Immature natural killer cell (primary cell): Measurements from ENCODE around the gene PLRG1. TPM values are rescaled to one million over a fixed set of nuclear protein-coding genes. Genes with fewer than 3 reads are reported as not detected.

Experiments used
- DNase-seq, 3 donors: peaks; one replicate each; pipeline ENCODE4 v3.0.0; 2022; ENCODE audit warnings: mixed read lengths in 1 of 3
- H3K27ac Mint-ChIP-seq, 6 donors: one replicate each; pipeline ENCODE4 v1.8.0; 2020; ENCODE audit warnings: mixed read lengths in 6 of 6, mild to moderate bottlenecking in 5 of 6, inconsistent platforms in 4 of 6, moderate library complexity in 3 of 6
- H3K27me3 Mint-ChIP-seq, 3 donors: one replicate each; pipeline ENCODE4 v1.8.0; 2020 to 2021; ENCODE audit warnings: low read depth in 3 of 3, mild to moderate bottlenecking in 3 of 3, mixed read lengths in 3 of 3, moderate library complexity in 3 of 3, inconsistent platforms in 1 of 3
- H3K36me3 Mint-ChIP-seq, 3 donors: one replicate each; pipeline ENCODE4 v1.8.0; 2020; ENCODE audit warnings: mixed read lengths in 3 of 3, inconsistent platforms in 2 of 3, mild to moderate bottlenecking in 2 of 3
- H3K4me1 Mint-ChIP-seq, 2 donors: one replicate each; pipeline ENCODE4 v1.8.0; 2020; ENCODE audit warnings: inconsistent platforms in 2 of 2, mild to moderate bottlenecking in 2 of 2, mixed read lengths in 2 of 2, moderate library complexity in 1 of 2
- H3K4me3 Mint-ChIP-seq, 5 donors: one replicate each; pipeline ENCODE4 v1.8.0; 2020; ENCODE audit warnings: mild to moderate bottlenecking in 5 of 5, mixed read lengths in 5 of 5, inconsistent platforms in 3 of 5, moderate library complexity in 3 of 5
- H3K9me3 Mint-ChIP-seq, 6 donors: one replicate each; pipeline ENCODE4 v1.8.0; 2020; ENCODE audit warnings: mild to moderate bottlenecking in 6 of 6, mixed read lengths in 6 of 6, inconsistent platforms in 4 of 6, moderate library complexity in 3 of 6
- polyA plus RNA-seq, 3 donors: library from polyadenylated mRNA; unstranded; fragments of 300-500 nt; fragmentation: Illumina TruSeq; gene quantifications; one replicate each; pipeline ENCODE4 v1.2.3, GENCODE V29; 2021

The PLRG1 gene
- polyA plus RNA-seq, 3 donors from 2014 or later = 54.4 to 71.2 (median 68.7) TPM

GRCh38 chr4:154585369-154586018, 35.3 kb upstream of the PLRG1 start:
- Mint-ChIP-seq H3K27ac (no peak overlapping the region), H3K4me3 (no peak overlapping the region), H3K9me3 (no peaks in the 10 kb centered on the region), H3K4me1 (no peaks in the 10 kb centered on the region), H3K27me3 (peaks cover 0 to 7% (median 6%) of the 10 kb centered on the region in 3 donors), H3K36me3 (no peaks in the 10 kb centered on the region)
- no peak for DNase-seq

DNA sequence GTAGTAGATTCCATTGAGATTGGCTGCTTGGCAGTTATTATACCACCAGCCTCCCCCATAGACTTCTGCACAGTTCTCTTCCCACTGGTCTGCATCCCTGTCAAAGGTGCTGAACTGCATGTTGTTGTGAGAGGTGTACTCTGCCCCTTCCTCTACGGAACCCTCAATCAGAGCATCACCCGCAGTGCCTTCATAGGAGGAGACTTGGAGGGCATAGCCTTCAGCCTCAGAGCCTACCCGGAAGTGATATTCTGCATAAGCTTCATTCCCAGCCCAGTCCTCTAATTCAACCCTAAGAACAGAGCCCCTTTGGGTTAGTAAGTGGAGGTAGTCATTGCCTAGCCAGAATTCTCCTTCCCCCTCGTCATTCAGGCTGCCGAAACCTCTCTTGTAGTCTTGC, 34.1 kb upstream of the PLRG1 start:
- no peak overlapping the region for H3K27ac Mint-ChIP-seq
- no peaks in the 10 kb centered on the region for H3K36me3 Mint-ChIP-seq
- DNase-seq = no peak
- H3K27me3 Mint-ChIP-seq = peaks cover 0 to 8% (median 5%) of the 10 kb centered on the region in 3 donors
- no peaks in the 10 kb centered on the region for H3K4me1 Mint-ChIP-seq
- H3K9me3 Mint-ChIP-seq = no peaks in the 10 kb centered on the region
- H3K4me3 Mint-ChIP-seq = no peak overlapping the region

DNA sequence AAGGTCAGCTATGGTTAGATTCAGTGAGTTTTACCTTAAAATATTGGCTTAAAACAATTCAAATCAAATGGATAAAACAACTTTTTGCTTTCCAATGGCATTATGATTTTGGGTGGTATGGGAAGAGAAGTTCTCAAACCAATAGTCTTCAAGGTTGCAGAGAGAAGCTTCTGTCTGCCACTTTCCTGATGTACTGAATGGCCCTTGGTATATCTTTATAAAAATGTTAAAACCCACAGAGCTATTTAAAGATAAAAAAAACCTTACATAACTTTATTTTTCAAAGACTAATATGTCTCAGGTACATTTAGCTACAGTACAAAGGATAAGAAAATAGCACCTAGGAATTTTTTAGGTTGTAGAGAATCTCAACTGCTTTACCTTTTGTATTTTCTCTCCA, 33.5 kb upstream of the PLRG1 start:
- H3K9me3 Mint-ChIP-seq = no peaks in the 10 kb centered on the region
- no peak overlapping the region for H3K27ac Mint-ChIP-seq
- H3K4me3 Mint-ChIP-seq = no peak overlapping the region
- no peak for DNase-seq
- no peaks in the 10 kb centered on the region for H3K4me1 Mint-ChIP-seq
- no peaks in the 10 kb centered on the region for H3K36me3 Mint-ChIP-seq
- H3K27me3 Mint-ChIP-seq = peaks cover 0 to 12% (median 5%) of the 10 kb centered on the region in 3 donors

DNA sequence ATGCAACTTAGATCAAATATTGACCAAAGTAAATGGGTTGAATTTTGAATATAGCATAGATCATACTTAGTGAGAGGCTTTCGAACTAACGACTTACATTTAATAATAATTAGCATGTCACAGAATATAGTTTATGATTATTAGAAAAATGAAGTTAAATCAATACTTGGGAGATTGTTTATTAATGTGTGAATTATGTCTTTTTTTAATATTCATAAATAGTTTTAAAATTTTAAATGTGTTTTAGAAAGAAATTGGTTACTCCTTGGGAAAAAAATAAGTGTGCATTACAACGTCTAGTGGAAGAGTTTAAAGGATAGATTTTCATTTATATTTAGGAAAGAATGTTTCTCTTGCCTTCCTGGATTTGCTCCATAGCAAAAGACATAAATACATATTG, 33.0 kb upstream of the PLRG1 start:
- H3K4me1 Mint-ChIP-seq = no peaks in the 10 kb centered on the region
- peaks cover 0 to 12% (median 5%) of the 10 kb centered on the region in 3 donors for H3K27me3 Mint-ChIP-seq
- H3K4me3 Mint-ChIP-seq = no peak overlapping the region
- H3K27ac Mint-ChIP-seq = no peak overlapping the region
- no peak for DNase-seq
- H3K9me3 Mint-ChIP-seq = no peaks in the 10 kb centered on the region
- H3K36me3 Mint-ChIP-seq = no peaks in the 10 kb centered on the region

DNA sequence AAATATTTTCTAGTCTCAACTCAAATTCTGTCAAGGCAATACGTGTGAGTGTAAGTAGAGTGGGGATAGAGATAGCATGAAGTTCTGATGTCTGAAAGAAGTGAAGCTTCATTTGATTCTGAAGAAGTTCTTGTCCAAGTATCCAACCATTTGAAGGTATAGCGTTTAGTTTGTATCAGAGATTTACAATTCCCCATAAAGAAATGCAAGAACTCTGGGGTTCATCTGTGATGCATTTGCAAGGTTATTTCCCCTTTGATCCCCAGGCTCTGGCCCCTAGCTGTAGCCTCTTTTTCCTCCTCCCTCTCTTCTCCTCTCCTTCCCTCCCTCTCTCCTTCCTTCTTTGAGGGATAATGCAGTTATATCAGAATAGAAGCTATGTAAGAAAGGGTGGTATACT, 32.5 kb upstream of the PLRG1 start:
- H3K36me3 Mint-ChIP-seq = no peaks in the 10 kb centered on the region
- DNase-seq = no peak
- H3K4me3 Mint-ChIP-seq = no peak overlapping the region
- no peak overlapping the region for H3K27ac Mint-ChIP-seq
- no peaks in the 10 kb centered on the region for H3K4me1 Mint-ChIP-seq
- H3K27me3 Mint-ChIP-seq = peaks cover 1 to 10% (median 5%) of the 10 kb centered on the region in 3 donors
- H3K9me3 Mint-ChIP-seq = no peaks in the 10 kb centered on the region

GRCh38 chr4:154579927-154580326, 29.7 kb upstream of the PLRG1 start:
- no peak overlapping the region for H3K4me3 Mint-ChIP-seq
- DNase-seq = no peak
- peaks cover 5 to 13% (median 6%) of the 10 kb centered on the region in 3 donors for H3K27me3 Mint-ChIP-seq
- no peaks in the 10 kb centered on the region for H3K9me3 Mint-ChIP-seq
- no peaks in the 10 kb centered on the region for H3K4me1 Mint-ChIP-seq
- H3K27ac Mint-ChIP-seq = no peak overlapping the region
- no peaks in the 10 kb centered on the region for H3K36me3 Mint-ChIP-seq

DNA sequence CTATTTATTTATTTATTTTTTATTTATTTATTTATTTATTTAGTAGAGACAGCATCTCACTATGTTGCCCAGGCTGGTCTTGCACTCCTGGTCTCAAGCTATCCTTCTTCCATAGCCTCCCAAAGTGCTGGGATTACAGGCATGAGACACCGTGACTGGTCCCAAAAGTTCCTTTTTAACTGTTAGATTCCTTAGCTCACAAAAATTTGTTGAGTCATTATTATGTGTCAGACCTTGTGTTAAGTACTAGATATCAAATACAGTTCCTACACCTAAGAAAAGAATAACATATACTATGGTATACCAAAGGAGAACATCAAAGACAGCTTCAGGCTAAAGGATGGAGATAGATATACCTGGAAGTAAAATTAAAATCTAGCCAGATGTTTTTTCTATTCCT, 28.7 kb upstream of the PLRG1 start:
- Mint-ChIP-seq H3K4me3 (no peak overlapping the region), H3K27ac (no peak overlapping the region), H3K27me3 (peaks cover 5 to 13% (median 6%) of the 10 kb centered on the region in 3 donors), H3K4me1 (no peaks in the 10 kb centered on the region), H3K9me3 (no peaks in the 10 kb centered on the region), H3K36me3 (no peaks in the 10 kb centered on the region)
- DNase-seq = no peak

GRCh38 chr4:154577324-154577723, 27.1 kb upstream of the PLRG1 start:
- H3K4me1 Mint-ChIP-seq = no peaks in the 10 kb centered on the region
- peaks cover 0 to 13% (median 6%) of the 10 kb centered on the region in 3 donors for H3K27me3 Mint-ChIP-seq

GRCh38 chr4:154574311-154574710, 24.1 kb upstream of the PLRG1 start:
- peaks cover 2 to 7% (median 6%) of the 10 kb centered on the region in 3 donors for H3K27me3 Mint-ChIP-seq
- no peak overlapping the region for H3K27ac Mint-ChIP-seq
- no peak for DNase-seq
- H3K9me3 Mint-ChIP-seq = no peaks in the 10 kb centered on the region
- H3K4me1 Mint-ChIP-seq = no peaks in the 10 kb centered on the region
- no peak overlapping the region for H3K4me3 Mint-ChIP-seq
- no peaks in the 10 kb centered on the region for H3K36me3 Mint-ChIP-seq

More at GRCh38 chr4:154577324-154577723, 27.1 kb upstream of the PLRG1 start:
- DNase-seq = no peak
- no peak overlapping the region for H3K27ac Mint-ChIP-seq
- H3K36me3 Mint-ChIP-seq = no peaks in the 10 kb centered on the region
- H3K9me3 Mint-ChIP-seq = no peaks in the 10 kb centered on the region
- H3K4me3 Mint-ChIP-seq = no peak overlapping the region

DNA sequence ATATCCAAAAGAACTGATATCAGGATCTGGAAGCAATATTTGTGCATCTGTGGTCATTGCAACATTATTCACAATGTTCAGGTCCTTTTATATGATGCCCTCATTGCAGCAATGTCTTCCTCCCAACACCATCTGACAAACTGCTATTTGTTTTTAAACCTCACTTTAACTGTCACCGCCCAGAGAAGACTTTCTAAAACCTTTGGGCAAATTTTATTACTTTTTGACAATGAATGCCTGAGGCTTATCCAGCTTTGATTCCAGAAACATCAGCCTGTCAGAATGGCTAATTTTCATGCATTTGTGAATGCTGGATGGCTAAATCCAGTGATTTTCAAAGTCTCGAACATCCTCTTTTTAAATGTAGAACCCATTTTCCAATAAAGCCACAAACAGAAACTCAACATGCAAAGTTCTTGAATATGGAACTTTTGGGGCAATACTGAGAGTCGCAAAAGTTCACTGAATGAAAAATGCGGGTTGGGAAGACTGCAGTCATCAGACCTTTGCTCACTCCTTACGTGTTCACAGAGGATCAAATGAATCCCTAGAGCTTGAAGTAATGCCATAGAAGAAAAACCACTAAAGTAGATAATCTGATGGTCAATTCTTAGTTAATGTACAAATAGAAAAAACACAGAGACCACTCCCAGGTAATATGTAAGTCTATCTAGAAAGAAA, 23.1 kb upstream of the PLRG1 start:
- Mint-ChIP-seq H3K27me3 (peaks cover 2 to 6% (median 3%) of the 10 kb centered on the region in 3 donors), H3K36me3 (no peaks in the 10 kb centered on the region), H3K4me1 (no peaks in the 10 kb centered on the region), H3K4me3 (no peak overlapping the region), H3K9me3 (no peaks in the 10 kb centered on the region), H3K27ac (no peak overlapping the region)
- no peak for DNase-seq

DNA sequence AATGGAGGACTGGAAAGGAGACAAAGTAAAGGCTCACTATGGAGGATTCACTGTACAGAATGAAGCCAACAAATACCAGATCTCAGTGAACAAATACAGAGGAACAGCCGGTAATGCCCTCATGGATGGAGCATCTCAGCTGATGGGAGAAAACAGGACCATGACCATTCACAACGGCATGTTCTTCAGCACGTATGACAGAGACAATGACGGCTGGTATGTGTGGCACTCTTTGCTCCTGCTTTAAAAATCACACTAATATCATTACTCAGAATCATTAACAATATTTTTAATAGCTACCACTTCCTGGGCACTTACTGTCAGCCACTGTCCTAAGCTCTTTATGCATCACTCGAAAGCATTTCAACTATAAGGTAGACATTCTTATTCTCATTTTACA, 19.4 kb upstream of the PLRG1 start:
- Mint-ChIP-seq H3K27me3 (peaks cover 0 to 2% (median 0%) of the 10 kb centered on the region in 3 donors), H3K4me3 (no peak overlapping the region), H3K36me3 (no peaks in the 10 kb centered on the region), H3K27ac (no peak overlapping the region), H3K4me1 (no peaks in the 10 kb centered on the region), H3K9me3 (no peaks in the 10 kb centered on the region)
- no peak for DNase-seq

GRCh38 chr4:154569028-154569427, 18.8 kb upstream of the PLRG1 start:
- H3K4me1 Mint-ChIP-seq = no peaks in the 10 kb centered on the region
- peaks cover 0 to 2% (median 0%) of the 10 kb centered on the region in 3 donors for H3K27me3 Mint-ChIP-seq
- H3K27ac Mint-ChIP-seq = no peak overlapping the region
- no peaks in the 10 kb centered on the region for H3K9me3 Mint-ChIP-seq
- DNase-seq = no peak
- H3K4me3 Mint-ChIP-seq = no peak overlapping the region
- H3K36me3 Mint-ChIP-seq = no peaks in the 10 kb centered on the region

DNA sequence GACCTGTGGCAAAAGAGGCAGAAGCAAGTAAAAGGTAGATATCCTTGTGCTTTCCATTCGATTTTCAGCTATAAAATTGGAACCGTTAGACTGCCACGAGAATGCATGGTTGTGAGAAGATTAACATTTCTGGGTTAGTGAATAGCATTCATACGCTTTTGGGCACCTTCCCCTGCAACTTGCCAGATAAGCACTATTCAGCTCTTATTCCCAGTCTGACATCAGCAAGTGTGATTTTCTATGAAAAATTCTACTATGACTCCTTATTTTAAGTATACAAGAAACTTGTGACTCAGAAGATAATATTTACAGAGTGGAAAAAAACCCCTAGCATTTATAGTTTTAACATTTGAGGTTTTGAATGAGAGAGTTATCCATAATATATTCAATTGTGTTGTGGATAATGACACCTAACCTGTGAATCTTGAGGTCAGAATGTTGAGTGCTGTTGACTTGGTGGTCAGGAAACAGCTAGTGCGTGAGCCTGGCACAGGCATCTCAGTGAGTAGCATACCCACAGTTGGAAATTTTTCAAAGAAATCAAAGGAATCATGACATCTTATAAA, 16.5 kb upstream of the PLRG1 start:
- Mint-ChIP-seq H3K9me3 (no peaks in the 10 kb centered on the region), H3K4me1 (no peaks in the 10 kb centered on the region), H3K36me3 (no peaks in the 10 kb centered on the region), H3K4me3 (no peak overlapping the region), H3K27me3 (peaks cover 0 to under 1% (median 0%) of the 10 kb centered on the region in 3 donors), H3K27ac (no peak overlapping the region)
- DNase-seq = no peak

DNA sequence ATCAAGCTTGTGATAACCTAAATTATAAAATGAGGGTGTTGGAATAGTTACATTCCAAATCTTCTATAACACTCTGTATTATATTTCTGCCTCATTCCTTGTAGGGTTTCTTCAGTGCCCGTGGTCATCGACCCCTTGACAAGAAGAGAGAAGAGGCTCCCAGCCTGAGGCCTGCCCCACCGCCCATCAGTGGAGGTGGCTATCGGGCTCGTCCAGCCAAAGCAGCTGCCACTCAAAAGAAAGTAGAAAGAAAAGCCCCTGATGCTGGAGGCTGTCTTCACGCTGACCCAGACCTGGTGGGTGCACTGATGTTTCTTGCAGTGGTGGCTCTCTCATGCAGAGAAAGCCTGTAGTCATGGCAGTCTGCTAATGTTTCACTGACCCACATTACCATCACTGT, 15.5 kb upstream of the PLRG1 start:
- H3K4me1 Mint-ChIP-seq = no peaks in the 10 kb centered on the region
- H3K36me3 Mint-ChIP-seq = no peaks in the 10 kb centered on the region
- no peak for DNase-seq
- H3K4me3 Mint-ChIP-seq = no peak overlapping the region
- no peak overlapping the region for H3K27ac Mint-ChIP-seq
- H3K27me3 Mint-ChIP-seq = no peaks in the 10 kb centered on the region
- no peaks in the 10 kb centered on the region for H3K9me3 Mint-ChIP-seq
